HG03066 (cell line): Measurements from ENCODE around the gene ARL8B.

Source experiments
- ATAC-seq: cut with Tn5 transposase; IDR thresholded peaks from one replicate; pipeline ENCODE4 v1.9.1; 2021; ENCODE audit warnings: low read depth; ENCODE audit not compliant: unreplicated experiment

The ARL8B gene

DNA sequence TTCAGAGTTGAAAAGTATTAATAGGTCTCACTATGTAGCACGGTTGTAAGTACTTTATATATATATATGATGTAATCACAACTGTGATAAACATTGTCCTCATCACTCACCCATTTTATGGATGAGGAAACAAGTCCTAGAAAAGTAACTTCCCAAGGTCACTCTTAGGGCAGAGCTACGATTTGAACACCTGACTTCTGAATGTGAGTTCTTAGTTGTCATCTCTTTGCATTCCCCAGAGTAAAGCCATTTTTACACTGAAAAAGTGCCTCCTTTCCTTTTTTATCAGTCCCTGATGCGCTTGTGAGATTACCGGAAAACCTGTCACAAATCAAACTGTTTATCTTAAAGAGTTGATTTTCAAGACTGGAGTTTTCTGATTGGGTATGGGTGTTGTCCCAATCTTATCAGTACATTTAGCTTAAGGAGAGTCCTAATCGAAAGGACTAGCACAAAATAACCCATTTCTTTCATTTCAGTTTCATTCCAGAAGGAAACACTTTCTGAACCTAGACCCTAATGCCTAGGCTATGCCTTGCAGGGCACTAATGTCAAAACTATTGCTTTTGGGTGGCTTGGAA, 63.1 kb downstream of the ARL8B start:
- no peak for ATAC-seq

GRCh38 chr3:5186089-5186857, 64.2 kb downstream of the ARL8B start:
- ATAC-seq = no peak

GRCh38 chr3:5186858-5187155, 64.7 kb downstream of the ARL8B start:
- ATAC-seq = no peak

DNA sequence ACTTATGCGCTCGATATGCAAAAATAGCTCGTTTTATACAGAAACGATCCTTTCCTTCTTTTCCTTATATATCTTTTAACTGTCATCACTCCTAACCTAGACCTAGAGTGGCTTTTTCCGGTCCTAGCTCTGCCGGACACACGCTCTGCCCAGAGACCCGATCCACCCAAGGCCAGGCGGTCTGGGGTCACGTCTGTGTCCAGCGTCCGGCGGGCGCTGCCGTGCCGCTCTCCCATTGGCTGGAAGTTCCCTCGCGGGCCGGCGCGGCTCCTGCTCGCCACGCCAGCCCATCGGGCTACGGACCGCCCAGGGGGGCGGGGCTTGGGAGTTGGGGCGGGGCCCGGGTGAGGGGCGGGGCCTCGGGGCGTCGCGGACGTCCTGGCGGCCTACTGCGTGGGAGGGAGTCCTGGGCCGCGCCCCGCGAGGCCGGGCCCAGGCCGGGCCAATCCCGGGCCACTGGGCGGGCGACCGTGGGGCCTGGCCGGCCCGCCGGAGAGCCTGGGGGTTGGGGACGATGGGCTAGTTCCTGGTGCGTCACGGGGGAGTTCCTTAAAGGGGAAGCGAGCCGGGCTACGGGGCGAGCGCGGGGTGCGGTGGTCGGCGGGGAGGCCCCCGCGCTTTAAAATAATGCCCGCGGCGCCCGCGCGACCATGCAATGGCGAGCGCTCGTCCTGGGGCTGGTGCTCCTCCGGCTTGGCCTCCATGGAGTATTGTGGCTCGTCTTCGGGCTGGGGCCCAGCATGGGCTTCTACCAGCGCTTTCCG, 65.2 kb downstream of the ARL8B start, which contains the start of gene EDEM1:
TSS of gene EDEM1 (plus strand) at position 552 of the 764 bp plus-strand sequence. CDS start at position 651, 99 bp downstream.
- ATAC-seq = peak; percentile 76

DNA sequence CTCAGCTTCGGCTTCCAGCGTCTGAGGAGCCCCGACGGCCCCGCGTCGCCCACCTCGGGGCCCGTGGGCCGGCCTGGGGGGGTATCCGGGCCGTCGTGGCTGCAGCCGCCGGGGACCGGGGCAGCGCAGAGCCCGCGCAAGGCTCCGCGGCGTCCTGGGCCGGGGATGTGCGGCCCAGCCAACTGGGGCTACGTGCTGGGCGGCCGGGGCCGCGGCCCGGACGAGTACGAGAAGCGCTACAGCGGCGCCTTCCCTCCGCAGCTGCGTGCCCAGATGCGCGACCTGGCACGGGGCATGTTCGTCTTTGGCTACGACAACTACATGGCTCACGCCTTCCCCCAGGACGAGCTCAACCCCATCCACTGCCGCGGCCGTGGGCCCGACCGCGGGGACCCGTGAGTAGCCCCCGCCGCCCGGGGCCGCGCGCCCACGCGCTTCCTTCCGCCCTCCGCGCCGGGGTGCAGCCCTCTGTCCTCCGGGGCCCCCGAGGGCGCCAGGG, 65.9 kb downstream of the ARL8B start:
- ATAC-seq = peak; percentile 20

DNA sequence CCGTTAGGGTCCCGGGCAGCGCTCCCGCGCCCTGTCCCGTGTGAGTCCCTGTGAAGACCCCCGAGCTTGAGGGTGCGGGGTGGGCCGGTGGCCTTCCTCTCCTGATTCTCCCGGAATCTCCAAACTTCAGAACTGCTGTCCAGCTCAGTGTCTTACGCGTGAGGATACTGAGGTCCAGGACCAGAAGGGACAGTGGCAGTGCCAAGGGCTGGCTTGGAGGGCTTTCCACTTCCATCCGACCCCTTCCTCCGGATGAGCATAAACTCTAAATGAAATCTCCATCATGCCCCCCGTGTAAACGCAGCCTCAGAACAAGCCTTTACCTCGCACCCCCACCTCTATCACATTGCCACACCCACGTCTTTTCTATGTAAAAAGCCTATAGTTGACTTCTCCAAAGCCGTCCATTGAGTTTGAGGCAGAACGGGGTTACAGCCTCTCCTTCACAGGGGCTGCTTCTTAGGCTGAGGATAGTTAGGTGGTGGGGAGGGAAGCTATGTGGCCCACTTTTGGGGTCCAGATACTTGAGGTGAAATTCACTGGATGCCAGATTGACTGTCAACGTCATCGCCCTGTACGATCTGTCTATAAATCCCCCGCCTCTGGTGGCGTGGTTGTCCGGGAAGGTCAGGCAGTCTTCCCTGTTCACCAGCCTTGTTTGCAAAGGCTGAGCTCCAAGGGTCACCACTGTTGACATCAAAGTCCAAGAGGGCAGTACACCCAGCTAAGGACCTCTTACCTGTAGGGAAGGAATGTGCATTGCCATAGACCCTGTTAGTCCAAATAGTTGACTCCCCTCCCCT, 66.5 kb downstream of the ARL8B start:
- ATAC-seq = no peak

GRCh38 chr3:5190147-5190791, 68.2 kb downstream of the ARL8B start:
- no peak for ATAC-seq

DNA sequence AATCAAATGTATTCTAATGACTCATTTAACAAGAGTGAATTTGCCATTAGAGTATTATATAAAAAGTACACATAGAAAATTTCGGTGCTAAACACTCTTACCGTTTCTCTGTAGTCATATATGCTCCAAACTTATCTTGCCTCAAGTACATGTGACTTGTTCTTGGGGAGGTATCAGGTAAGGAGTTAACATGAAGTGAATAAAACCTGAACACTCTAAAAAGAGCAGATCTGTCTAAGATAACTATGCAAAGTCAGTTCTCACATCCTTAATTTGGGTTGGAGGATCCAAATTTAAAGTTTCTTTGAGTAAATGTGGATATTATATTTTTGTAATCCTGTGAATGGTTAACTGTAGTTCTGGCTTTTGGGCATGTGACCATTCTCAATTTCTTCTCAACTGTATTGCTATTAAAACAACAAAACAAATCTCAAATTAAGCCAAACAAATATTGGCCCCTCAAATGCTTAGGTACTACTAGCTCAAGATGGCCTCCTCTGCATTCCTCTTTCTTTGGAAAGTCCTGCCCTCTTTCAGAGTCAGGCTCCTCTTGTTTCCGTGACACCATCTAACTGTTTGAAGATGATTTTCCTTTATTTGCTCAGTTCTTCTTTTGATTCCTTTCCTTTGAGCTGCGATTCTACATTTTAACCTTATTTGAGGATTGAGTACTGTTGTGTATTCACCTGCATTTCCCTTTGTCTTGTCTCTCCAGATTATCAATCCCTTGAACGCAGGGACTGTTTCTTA, 69.6 kb downstream of the ARL8B start:
- no peak for ATAC-seq

DNA sequence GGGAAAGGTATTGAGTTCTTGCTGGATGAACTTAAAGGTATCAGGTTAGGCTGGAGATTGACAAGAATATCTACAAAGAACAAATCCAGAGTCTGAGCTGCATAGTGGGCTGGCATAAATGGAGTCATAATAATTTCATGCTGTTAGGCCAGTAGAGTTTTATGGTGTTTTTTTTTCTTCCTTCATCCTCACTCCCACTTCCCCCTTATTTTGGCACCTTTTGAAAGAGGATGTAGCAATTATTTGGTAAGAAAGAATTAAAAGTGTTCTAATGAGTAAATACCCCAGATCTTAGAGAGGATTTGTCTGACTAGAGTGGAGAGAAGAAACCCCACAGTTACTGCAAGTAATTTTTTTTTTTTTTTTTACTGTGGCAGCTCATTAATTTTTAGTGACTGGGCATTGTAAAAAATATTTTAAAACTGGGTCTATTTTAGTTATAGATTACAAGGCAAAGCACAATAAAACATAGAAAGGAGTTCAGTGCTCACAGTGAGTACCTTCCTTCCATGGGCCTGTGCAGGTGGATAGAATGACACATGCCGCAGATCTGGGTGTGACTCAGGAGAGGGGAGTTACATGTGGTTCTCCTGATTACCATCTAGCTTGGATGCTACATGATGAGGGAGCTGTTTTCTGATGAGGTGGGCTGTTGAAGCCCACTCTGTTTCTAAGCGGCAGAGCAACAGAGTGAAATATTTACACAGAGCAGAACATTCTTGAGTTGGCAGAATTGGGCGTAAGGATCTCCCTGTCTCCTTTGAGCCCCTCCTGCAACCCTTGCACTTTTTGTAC, 70.7 kb downstream of the ARL8B start:
- ATAC-seq = no peak

DNA sequence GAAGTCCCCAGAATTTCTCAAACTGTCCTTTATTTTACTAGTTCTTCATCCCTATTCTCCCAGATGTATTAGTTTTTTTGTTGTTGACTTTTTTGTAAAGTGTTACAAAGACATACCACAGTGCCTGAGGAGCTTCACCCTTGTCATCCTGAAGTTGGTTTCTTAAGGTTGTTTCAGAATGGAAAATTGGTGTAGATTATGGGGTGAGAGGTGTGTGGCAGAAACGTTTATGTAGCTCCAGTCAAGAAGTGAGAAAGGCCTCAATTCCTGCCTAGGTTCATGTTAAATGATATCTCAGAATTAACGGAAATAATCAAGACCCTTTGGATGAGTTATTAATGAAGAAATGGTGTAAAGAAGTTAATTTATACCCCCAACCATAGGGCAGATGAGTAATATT, 72.2 kb downstream of the ARL8B start:
- no peak for ATAC-seq

DNA sequence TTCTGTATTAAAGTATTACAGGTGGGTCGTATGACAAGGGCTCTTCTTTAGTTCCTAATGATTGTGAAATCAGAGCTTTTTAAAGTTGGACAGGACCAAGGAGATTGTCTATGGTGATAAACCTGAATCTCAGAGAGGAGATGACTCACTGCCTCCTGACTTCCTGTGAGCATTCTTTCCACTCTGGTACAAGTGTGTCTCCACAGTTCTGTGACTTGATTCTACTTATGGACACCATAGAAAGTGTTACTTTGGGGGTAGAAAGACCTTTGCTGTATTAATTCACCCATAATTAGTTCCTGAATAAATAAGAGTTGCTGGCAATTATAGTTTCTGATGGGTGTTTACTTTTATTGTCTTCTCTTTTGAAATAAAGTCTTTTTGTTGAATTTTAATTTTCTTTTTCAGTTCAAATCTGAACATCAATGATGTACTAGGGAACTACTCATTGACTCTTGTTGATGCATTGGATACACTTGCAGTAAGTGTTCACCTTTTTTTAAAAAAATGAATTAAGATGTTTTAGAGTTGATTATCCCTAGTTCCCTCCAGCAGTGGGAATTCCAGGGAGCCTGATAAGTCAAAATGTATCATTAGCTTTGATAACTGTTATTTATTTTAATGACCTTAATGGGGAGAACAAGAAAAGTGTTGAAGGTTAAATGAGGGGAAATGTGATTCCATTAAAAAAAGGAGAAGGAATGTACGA, 72.9 kb downstream of the ARL8B start:
- ATAC-seq = peak; percentile 33

DNA sequence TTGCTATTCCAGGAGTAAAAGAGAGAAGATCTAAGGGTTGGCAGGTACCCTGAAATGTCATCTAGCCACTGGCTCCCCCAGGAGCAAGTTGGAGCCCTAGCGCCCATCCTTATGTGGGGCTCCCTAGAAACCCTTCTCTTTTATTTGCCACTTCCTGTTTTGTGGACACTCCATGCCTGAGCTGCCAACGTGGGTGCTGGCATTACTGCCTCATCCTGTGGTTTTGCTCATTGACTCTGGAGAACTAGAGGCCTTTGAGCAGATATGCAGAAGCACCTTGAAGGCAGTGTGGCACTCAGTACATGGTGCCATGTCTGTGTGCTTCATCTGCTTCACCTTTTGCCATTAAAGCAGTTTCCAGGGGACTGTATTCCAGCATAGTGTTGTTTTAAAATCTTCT, 73.5 kb downstream of the ARL8B start:
- no peak for ATAC-seq

- ATAC-seq = no peak
Observed at GRCh38 chr3:5197022-5197421, 74.9 kb downstream of the ARL8B start.

- peak; percentile 69 for ATAC-seq
Observed at GRCh38 chr3:5197470-5198312, 75.6 kb downstream of the ARL8B start.

- no peak for ATAC-seq
Observed at GRCh38 chr3:5198313-5198677, 76.2 kb downstream of the ARL8B start.

DNA sequence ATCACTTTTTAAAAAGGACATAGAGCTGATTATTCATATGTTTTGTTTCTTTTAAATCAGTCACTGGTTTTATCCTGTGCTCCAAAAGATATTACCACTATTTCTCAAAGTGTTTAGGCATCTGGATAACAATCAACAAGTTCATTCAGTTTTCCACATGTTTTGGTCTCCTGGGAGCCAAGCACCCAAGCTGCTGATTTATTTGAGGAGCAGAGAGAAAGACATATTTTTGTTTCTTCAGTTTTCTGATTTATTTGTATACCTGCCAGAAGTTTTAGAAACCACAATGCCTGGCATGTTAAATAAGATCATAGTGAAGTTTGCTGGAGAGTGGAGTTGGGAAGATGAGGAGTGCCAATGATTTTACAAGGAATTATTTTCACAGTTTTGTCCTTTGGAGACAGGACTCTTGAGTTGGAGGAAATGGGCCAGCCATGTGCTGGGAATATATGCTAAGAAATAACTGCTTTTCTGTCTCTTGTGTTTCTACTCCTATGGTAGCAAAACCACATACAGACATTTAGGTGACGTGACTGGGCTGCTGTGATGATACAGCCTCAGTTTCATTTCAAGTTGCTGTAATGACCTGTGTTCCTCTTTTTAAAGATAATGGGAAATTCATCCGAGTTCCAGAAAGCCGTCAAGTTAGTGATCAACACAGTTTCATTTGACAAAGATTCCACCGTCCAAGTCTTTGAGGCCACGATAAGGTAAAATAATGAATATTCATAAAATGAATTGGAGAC, 77.1 kb downstream of the ARL8B start:
- no peak for ATAC-seq

DNA sequence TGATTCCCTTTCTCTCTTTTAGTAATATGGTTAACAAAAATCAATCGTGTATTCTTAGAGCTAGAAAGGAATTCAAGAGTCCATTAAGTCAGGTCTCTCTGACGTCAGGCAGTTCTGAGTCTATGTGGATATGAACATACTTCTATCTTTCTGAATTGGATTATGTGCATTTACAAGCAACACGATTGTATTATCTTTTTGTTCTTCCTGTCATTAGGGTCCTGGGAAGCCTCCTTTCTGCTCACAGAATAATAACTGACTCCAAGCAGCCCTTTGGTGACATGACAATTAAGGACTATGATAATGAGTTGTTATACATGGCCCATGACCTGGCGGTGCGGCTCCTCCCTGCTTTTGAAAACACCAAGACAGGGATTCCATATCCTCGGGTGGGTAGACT, 79.4 kb downstream of the ARL8B start:
- ATAC-seq = no peak
